OCI-LY7 (cell line): ENCODE results near the gene APEH. TPM values are rescaled to one million over a fixed set of nuclear protein-coding genes. Genes with fewer than 3 reads are reported as not detected.

ENCODE experiments used
- BruUV-seq: library from RNA; stranded (reverse); fragments of 400-500 nt; replicated peaks from 2 replicates; lab custom pipeline; 2021; lab: Mats Ljungman, UMichigan
- CTCF ChIA-PET: fragments of 300-600 bp; sonication (Branson Sonifier 250); formaldehyde crosslinking; loops from one replicate; lab custom pipeline; 2022; ENCODE audit warnings: antibody characterized with exemption; ENCODE audit not compliant: unreplicated experiment; lab: Charles Lee
- POLR2A ChIA-PET: fragments of 300-600 bp; sonication (Branson Sonifier 250); formaldehyde crosslinking; loops from one replicate; lab custom pipeline; 2022; ENCODE audit warnings: antibody characterized with exemption; lab: Charles Lee
- DNase-seq: peaks from one replicate; pipeline ENCODE4 v3.0.0-alpha.2; 2015; ENCODE audit warnings: low spot score
- H2AFZ ChIP-seq: fragments of 200-600 bp; sonication (generic), shearing (Covaris generic); 2 replicates; pipeline ENCODE4 v1.6.1; 2014; ENCODE audit warnings: mild to moderate bottlenecking, antibody characterized with exemption, low read length, moderate library complexity
- H3K27ac ChIP-seq: fragments of 200-600 bp; sonication (generic); 2 replicates; pipeline ENCODE4 v1.5.1; 2014; ENCODE audit warnings: mixed run types, low read depth, mild to moderate bottlenecking, moderate library complexity, low read length, inconsistent platforms; ENCODE audit not compliant: poor library complexity, severe bottlenecking
- H3K36me3 ChIP-seq: fragments of 200-600 bp; sonication (generic); 2 replicates; pipeline ENCODE4 v1.6.1; 2014; ENCODE audit warnings: mild to moderate bottlenecking, antibody characterized with exemption, low read length, moderate library complexity, mixed read lengths; ENCODE audit not compliant: insufficient read depth
- H3K4me1 ChIP-seq: fragments of 200-600 bp; sonication (generic); 2 replicates; pipeline ENCODE4 v1.5.1; 2014; ENCODE audit warnings: mild to moderate bottlenecking, low read length; ENCODE audit not compliant: insufficient read depth, poor library complexity, severe bottlenecking
- H3K4me2 ChIP-seq: fragments of 200-600 bp; sonication (generic); 2 replicates; pipeline ENCODE4 v1.6.1; 2014; ENCODE audit warnings: mild to moderate bottlenecking, low read length
- H3K4me3 ChIP-seq: fragments of 200-600 bp; sonication (generic); 2 replicates; pipeline ENCODE4 v1.5.1; 2014; ENCODE audit warnings: mild to moderate bottlenecking, low read depth, low read length; ENCODE audit not compliant: poor library complexity, severe bottlenecking
- H3K79me2 ChIP-seq: fragments of 200-600 bp; sonication (generic); 2 replicates; pipeline ENCODE4 v1.6.1; 2016; ENCODE audit warnings: low read depth, mild to moderate bottlenecking, low read length, moderate library complexity, mixed read lengths; ENCODE audit not compliant: insufficient read depth
- H3K9me2 ChIP-seq: fragments of 200-600 bp; sonication (generic); 2 replicates; pipeline ENCODE4 v1.6.1; 2016; ENCODE audit warnings: mild to moderate bottlenecking, low read length, mixed read lengths; ENCODE audit not compliant: insufficient read depth
- H3K9me3 ChIP-seq: fragments of 200-600 bp; sonication (generic); 2 replicates; pipeline ENCODE4 v1.6.1; 2014; ENCODE audit warnings: mild to moderate bottlenecking, mixed run types, low read length, mixed read lengths
- H4K20me1 ChIP-seq: fragments of 200-600 bp; sonication (generic); 2 replicates; pipeline ENCODE4 v1.6.1; 2014; ENCODE audit warnings: mild to moderate bottlenecking, antibody characterized with exemption, low read length, moderate library complexity, mixed read lengths; ENCODE audit not compliant: insufficient read depth
- CTCF ChIP-seq: fragments of 200-600 bp; sonication (generic); conservative IDR thresholded peaks from 2 replicates; pipeline ENCODE4 v1.5.1; 2014; ENCODE audit warnings: mild to moderate bottlenecking, antibody characterized with exemption, low read length, moderate library complexity, mixed read lengths
- EZH2phosphoT487 ChIP-seq: fragments of 200-600 bp; sonication (generic); IDR thresholded peaks from 2 replicates; pipeline ENCODE4 v1.6.1; 2018; ENCODE audit warnings: low read depth, borderline replicate concordance, mild to moderate bottlenecking, mixed run types, antibody characterized with exemption, low read length, moderate library complexity, mixed read lengths
- intact Hi-C: fragments of 100-400 bp; cut with micrococcal nuclease; formaldehyde crosslinking; loops from one replicate; pipeline ENCODE4 v1.10.0; 2022; ENCODE audit not compliant: unreplicated experiment
- total RNA-seq, 2 experiments: library from RNA; depleted of rRNA in 1 of 2; stranded (reverse); fragments of >200 nt in 1 of 2; shearing (Covaris generic) in 1 of 2; gene quantifications; 2 replicates each; pipeline ENCODE4 v1.2.3, GENCODE V29; 2014 to 2022

Gene APEH
- total RNA-seq, 2 experiments from 2014 or later = 112 to 132 TPM

DNA sequence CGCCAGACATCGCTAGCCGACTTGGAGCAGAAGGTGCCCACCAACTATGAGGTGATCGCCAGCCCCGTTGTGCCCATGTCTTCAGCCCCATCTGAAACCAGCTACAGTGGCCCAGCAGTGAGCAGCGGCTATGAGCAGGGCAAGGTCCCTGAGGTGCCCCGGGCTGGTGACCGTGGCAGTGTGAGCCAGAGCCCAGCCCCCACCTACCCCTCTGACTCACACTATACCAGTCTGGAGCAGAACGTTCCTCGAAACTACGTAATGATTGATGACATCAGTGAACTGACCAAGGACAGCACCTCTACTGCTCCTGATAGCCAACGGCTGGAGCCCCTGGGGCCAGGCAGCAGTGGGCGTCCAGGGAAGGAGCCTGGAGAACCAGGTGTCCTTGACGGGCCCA, 12.9 kb upstream of the APEH start:
- H3K4me1 ChIP-seq = no peaks in the 10 kb centered on the region
- no peak for TF ChIP-seq EZH2phosphoT487
- TF ChIP-seq CTCF = no peak
- POLR2A ChIA-PET = no interaction called here
- no peak overlapping the region for H2AFZ ChIP-seq
- H3K79me2 ChIP-seq = no peaks in the 10 kb centered on the region
- no peaks in the 10 kb centered on the region for H3K9me3 ChIP-seq
- BruUV-seq = no TSS peak
- H3K36me3 ChIP-seq = no peaks in the 10 kb centered on the region
- intact Hi-C loops = no loop called here
- CTCF ChIA-PET = no interaction called here
- H4K20me1 ChIP-seq = no peaks in the 10 kb centered on the region
- no peak overlapping the region for H3K27ac ChIP-seq
- no peak for DNase-seq
- H3K9me2 ChIP-seq = no peaks in the 10 kb centered on the region
- no peak overlapping the region for H3K4me2 ChIP-seq
- H3K4me3 ChIP-seq = no peak overlapping the region

- Histone ChIP-seq H3K9me3 (no peaks in the 10 kb centered on the region), H3K27ac (no peak overlapping the region), H4K20me1 (no peaks in the 10 kb centered on the region), H3K36me3 (no peaks in the 10 kb centered on the region), H3K4me2 (no peak overlapping the region), H3K9me2 (no peaks in the 10 kb centered on the region), H3K79me2 (no peaks in the 10 kb centered on the region), H3K4me3 (no peak overlapping the region), H2AFZ (no peak overlapping the region), H3K4me1 (no peaks in the 10 kb centered on the region)
- ChIA-PET POLR2A (no interaction called here), CTCF (no interaction called here)
- intact Hi-C loops = no loop called here
- no peak for TF ChIP-seq CTCF
- no peak for TF ChIP-seq EZH2phosphoT487
- DNase-seq = no peak
- no TSS peak for BruUV-seq
Observed at GRCh38 chr3:49662021-49662420, 12.1 kb upstream of the APEH start.

DNA sequence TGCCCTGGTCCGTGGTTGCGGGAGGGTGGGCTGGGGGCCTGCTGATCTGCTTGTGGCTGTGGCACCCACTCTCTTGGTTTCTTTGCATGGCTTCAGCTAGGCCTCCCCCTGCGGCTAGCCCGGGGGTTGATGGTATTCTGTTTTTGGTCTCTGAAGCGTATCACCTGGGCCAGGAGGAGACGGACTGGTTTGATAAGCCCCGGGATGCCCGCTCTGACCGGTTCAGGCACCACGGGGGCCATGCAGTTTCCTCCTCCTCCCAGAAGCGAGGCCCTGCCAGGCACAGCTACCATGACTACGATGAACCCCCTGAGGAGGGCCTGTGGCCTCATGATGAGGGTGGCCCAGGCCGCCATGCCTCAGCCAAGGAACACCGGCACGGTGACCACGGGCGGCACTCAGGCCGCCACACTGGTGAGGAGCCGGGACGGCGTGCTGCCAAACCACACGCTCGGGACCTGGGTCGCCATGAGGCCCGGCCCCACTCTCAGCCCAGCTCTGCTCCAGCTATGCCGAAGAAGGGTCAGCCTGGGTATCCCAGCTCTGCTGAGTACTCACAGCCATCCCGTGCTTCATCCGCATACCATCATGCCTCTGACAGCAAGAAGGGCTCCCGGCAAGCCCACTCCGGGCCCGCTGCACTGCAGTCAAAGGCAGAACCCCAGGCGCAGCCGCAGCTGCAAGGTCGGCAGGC, 11.3 kb upstream of the APEH start:
- Histone ChIP-seq H3K4me2 (no peak overlapping the region), H3K36me3 (no peaks in the 10 kb centered on the region), H3K9me2 (no peaks in the 10 kb centered on the region), H3K4me1 (no peaks in the 10 kb centered on the region), H3K4me3 (no peak overlapping the region), H3K79me2 (no peaks in the 10 kb centered on the region), H3K9me3 (no peaks in the 10 kb centered on the region), H2AFZ (no peak overlapping the region), H3K27ac (no peak overlapping the region), H4K20me1 (no peaks in the 10 kb centered on the region)
- POLR2A ChIA-PET = no interaction called here
- TF ChIP-seq EZH2phosphoT487 (no peak), CTCF (no peak)
- no peak for DNase-seq
- intact Hi-C loops = no loop called here
- CTCF ChIA-PET = no interaction called here
- BruUV-seq = no TSS peak
